Measurements from ENCODE around the gene FBXW7. TPM values are rescaled to one million over a fixed set of nuclear protein-coding genes. Genes with fewer than 3 reads are reported as not detected.

FBXW7 gene
- total and polyA plus RNA-seq, 2 experiments from 2014 or later, result 19.7 to 67.7 TPM

DNA sequence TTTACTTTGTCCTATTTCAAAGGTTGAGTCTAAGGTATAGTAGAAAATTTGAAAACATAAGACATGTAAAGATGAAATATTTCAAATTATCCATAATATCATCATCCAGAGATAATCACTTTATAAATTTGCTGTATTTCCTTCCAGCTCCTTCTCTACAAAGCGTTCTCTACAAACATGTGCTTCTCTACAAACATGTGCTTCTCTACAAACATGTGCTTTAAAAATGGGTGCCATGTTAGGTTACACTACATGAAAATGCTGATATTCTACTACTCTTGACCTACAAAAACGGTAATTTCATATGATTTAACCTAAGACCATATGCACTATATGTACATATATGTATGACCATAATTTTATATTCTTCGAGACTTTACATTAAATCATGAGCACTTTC, 92.0 kb downstream of the FBXW7 start:
- TF ChIP-seq, protein P1, sequence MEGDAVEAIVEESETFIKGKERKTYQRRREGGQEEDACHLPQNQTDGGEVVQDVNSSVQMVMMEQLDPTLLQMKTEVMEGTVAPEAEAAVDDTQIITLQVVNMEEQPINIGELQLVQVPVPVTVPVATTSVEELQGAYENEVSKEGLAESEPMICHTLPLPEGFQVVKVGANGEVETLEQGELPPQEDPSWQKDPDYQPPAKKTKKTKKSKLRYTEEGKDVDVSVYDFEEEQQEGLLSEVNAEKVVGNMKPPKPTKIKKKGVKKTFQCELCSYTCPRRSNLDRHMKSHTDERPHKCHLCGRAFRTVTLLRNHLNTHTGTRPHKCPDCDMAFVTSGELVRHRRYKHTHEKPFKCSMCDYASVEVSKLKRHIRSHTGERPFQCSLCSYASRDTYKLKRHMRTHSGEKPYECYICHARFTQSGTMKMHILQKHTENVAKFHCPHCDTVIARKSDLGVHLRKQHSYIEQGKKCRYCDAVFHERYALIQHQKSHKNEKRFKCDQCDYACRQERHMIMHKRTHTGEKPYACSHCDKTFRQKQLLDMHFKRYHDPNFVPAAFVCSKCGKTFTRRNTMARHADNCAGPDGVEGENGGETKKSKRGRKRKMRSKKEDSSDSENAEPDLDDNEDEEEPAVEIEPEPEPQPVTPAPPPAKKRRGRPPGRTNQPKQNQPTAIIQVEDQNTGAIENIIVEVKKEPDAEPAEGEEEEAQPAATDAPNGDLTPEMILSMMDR (IDR thresholded peaks at IDR 0.05; ENCODE audit: low read depth, low read length), result no peak
- Histone ChIP-seq H3K9me3 (ENCODE audit: low read depth) (no peaks in the 10 kb centered on the region), H3K27me3 (no peaks in the 10 kb centered on the region), H3K36me3 (no peaks in the 10 kb centered on the region), H3K4me1 (ENCODE audit: low read depth) (peaks cover 14% of the 10 kb centered on the region), H3K4me3 (no peak overlapping the region), H3K27ac (no peak overlapping the region)
- no peak for DNase-seq (ENCODE audit: low read depth in 1 of 2, low spot score in 1 of 2)

DNA sequence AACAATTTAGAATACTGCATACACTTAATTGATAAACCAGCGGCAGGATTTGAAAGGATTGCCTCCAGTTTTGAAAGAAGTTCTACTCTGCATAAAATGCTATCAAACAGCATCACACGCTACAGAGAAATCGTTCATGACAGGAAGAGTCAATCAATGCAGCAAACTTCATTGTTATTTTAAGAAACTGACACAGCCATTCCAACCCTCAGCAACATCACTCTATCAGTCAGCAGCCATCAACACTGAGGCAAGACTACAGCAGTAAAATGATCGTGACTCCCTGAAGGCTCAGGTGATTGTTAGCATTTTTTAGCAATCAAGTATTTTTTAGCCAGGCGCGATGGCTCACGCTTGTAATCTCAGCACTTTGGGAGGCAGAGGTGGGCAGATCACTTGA, 98.3 kb downstream of the FBXW7 start:
- H3K9me3 ChIP-seq (ENCODE audit: low read depth), result no peaks in the 10 kb centered on the region
- H3K27me3 ChIP-seq, result no peaks in the 10 kb centered on the region
- TF ChIP-seq, protein P1 (IDR thresholded peaks at IDR 0.05; ENCODE audit: low read depth, low read length), result no peak
- no peak overlapping the region for H3K4me3 ChIP-seq
- no peaks in the 10 kb centered on the region for H3K4me1 ChIP-seq (ENCODE audit: low read depth)
- no peak for DNase-seq (ENCODE audit: low read depth in 1 of 2, low spot score in 1 of 2)
- no peaks in the 10 kb centered on the region for H3K36me3 ChIP-seq
- H3K27ac ChIP-seq, result no peak overlapping the region

DNA sequence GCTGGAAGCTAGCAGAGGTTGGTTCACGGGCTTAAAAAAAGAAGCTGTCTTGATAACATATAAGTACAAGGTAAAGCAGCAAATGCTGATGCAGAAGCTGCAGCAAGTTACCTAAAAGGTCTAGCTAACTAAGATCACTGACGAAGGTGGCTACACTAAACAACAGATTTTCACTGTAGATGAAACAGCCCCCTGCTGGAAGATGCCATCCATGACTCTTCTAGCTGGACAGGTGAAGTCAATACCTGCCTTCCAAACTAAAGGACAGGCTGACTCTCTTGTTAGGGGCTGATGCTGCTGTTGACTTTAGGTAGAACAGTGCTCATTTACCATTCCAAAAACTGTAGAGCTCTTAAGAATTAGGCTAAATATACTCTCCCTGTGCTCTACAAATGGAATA, 99.5 kb downstream of the FBXW7 start:
- H3K27me3 ChIP-seq, result no peaks in the 10 kb centered on the region
- DNase-seq (ENCODE audit: low read depth in 1 of 2, low spot score in 1 of 2), result no peak
- TF ChIP-seq, protein P1 (IDR thresholded peaks at IDR 0.05; ENCODE audit: low read depth, low read length), result no peak
- no peaks in the 10 kb centered on the region for H3K36me3 ChIP-seq
- H3K27ac ChIP-seq, result no peak overlapping the region
- no peaks in the 10 kb centered on the region for H3K9me3 ChIP-seq (ENCODE audit: low read depth)
- H3K4me1 ChIP-seq (ENCODE audit: low read depth), result no peaks in the 10 kb centered on the region
- H3K4me3 ChIP-seq, result no peak overlapping the region

GRCh38 chr4:152434011-152434410, 101.9 kb downstream of the FBXW7 start:
- TF ChIP-seq, protein P1 (IDR thresholded peaks at IDR 0.05; ENCODE audit: low read depth, low read length), result no peak
- Histone ChIP-seq H3K27ac (no peak overlapping the region), H3K36me3 (no peaks in the 10 kb centered on the region), H3K9me3 (ENCODE audit: low read depth) (no peaks in the 10 kb centered on the region), H3K4me3 (no peak overlapping the region), H3K4me1 (ENCODE audit: low read depth) (peaks cover 4% of the 10 kb centered on the region), H3K27me3 (no peaks in the 10 kb centered on the region)
- DNase-seq (ENCODE audit: low read depth in 1 of 2, low spot score in 1 of 2), result no peak

GRCh38 chr4:152431784-152432183, 104.1 kb downstream of the FBXW7 start:
- Histone ChIP-seq H3K9me3 (ENCODE audit: low read depth) (no peaks in the 10 kb centered on the region), H3K4me1 (ENCODE audit: low read depth) (peaks cover 4% of the 10 kb centered on the region), H3K27ac (no peak overlapping the region), H3K36me3 (no peaks in the 10 kb centered on the region), H3K4me3 (no peak overlapping the region), H3K27me3 (no peaks in the 10 kb centered on the region)
- no peak for DNase-seq (ENCODE audit: low read depth in 1 of 2, low spot score in 1 of 2)
- TF ChIP-seq, protein P1 (IDR thresholded peaks at IDR 0.05; ENCODE audit: low read depth, low read length), result no peak

DNA sequence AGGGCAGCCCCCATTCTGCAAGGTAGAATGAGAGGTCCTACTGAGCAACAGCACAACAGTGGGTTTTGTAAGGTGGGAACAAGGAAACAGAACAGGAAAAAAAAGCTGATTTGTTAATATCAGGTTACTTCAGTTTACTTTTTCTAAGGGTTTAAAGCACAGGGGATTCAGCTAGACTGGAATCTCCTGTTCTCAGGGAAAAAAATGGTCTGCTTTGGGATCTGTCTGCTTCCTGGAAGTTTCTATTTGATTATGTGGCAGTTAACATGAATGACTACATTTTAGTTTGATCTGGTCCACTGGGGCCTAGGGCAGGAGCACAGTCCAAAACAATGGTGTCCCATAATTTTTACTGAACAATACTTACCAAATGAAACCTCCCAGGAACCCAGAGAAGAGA, 104.6 kb downstream of the FBXW7 start:
- H3K4me3 ChIP-seq, result no peak overlapping the region
- no peaks in the 10 kb centered on the region for H3K36me3 ChIP-seq
- H3K9me3 ChIP-seq (ENCODE audit: low read depth), result no peaks in the 10 kb centered on the region
- no peaks in the 10 kb centered on the region for H3K27me3 ChIP-seq
- peaks cover 4% of the 10 kb centered on the region for H3K4me1 ChIP-seq (ENCODE audit: low read depth)
- no peak for DNase-seq (ENCODE audit: low read depth in 1 of 2, low spot score in 1 of 2)
- H3K27ac ChIP-seq, result no peak overlapping the region
- TF ChIP-seq, protein P1 (IDR thresholded peaks at IDR 0.05; ENCODE audit: low read depth, low read length), result no peak
